Activated CD4-positive, alpha-beta T cell treated with anti-CD3 and anti-CD28 coated beads, Interleukin-2, Interleukin-4, amounts not matched to agents 100 ng/mL and 50 ng/mL, durations not matched to agents 16 hours and 8 hours (primary cell): ENCODE data around the gene SMIM12.
A peak's percentile ranks its signal among the peaks of the same experiment; 100 is the strongest.

Source experiments
- DNase-seq: peaks from one replicate; pipeline ENCODE4 v3.0.0-alpha.2; 2020; ENCODE audit warnings: low spot score

Gene SMIM12

GRCh38 chr1:34859446-34860200, at the start of gene SMIM12:
TSS of gene SMIM12 (minus strand) at chr1:34859749. CDS start at chr1:34855977, 3,772 bp downstream.
- peak; percentile 95 for DNase-seq

- no peak for DNase-seq
Observed at GRCh38 chr1:34908369-34908768, 48.8 kb upstream of the SMIM12 start.

- DNase-seq, result no peak
Observed at GRCh38 chr1:34907487-34908090, 48.0 kb upstream of the SMIM12 start.

GRCh38 chr1:34906756-34907155, 47.2 kb upstream of the SMIM12 start:
- no peak for DNase-seq

GRCh38 chr1:34906222-34906621, 46.7 kb upstream of the SMIM12 start:
- no peak for DNase-seq

- no peak for DNase-seq
Observed at GRCh38 chr1:34905098-34905459, 45.5 kb upstream of the SMIM12 start.

- DNase-seq, result no peak
Observed at GRCh38 chr1:34904236-34905097, 44.9 kb upstream of the SMIM12 start.

- no peak for DNase-seq
Observed at GRCh38 chr1:34901919-34902318, 42.4 kb upstream of the SMIM12 start.

- no peak for DNase-seq
Observed at GRCh38 chr1:34900775-34901502, 41.4 kb upstream of the SMIM12 start.

- no peak for DNase-seq
Observed at GRCh38 chr1:34899906-34900305, 40.4 kb upstream of the SMIM12 start.

GRCh38 chr1:34899471-34899870, 39.9 kb upstream of the SMIM12 start:
- DNase-seq, result no peak

- no peak for DNase-seq
Observed at GRCh38 chr1:34898330-34898761, 38.8 kb upstream of the SMIM12 start.

GRCh38 chr1:34896612-34897011, 37.1 kb upstream of the SMIM12 start:
- no peak for DNase-seq

GRCh38 chr1:34889705-34890104, 30.2 kb upstream of the SMIM12 start:
- no peak for DNase-seq

GRCh38 chr1:34887593-34887992, 28.0 kb upstream of the SMIM12 start:
- DNase-seq, result no peak

GRCh38 chr1:34885405-34886247, 26.1 kb upstream of the SMIM12 start:
- peak; percentile 49 for DNase-seq

- no peak for DNase-seq
Observed at GRCh38 chr1:34884961-34885360, 25.4 kb upstream of the SMIM12 start.

- DNase-seq, result no peak
Observed at GRCh38 chr1:34884536-34884935, 25.0 kb upstream of the SMIM12 start.

GRCh38 chr1:34879230-34879629, 19.7 kb upstream of the SMIM12 start:
- no peak for DNase-seq

- no peak for DNase-seq
Observed at GRCh38 chr1:34876406-34876805, 16.9 kb upstream of the SMIM12 start.

GRCh38 chr1:34874296-34874952, 14.9 kb upstream of the SMIM12 start:
- no peak for DNase-seq
